Measurements from ENCODE around the gene ANKRD36C. TPM values are rescaled to one million over a fixed set of nuclear protein-coding genes. Genes with fewer than 3 reads are reported as not detected.
"Not testable (repeated sequence)": the region's sequence is repeated elsewhere in the genome, so short reads cannot be mapped to it uniquely, and the experiment has no call there.

ANKRD36C gene
- total RNA-seq, 1 experiment from 2014 or later: 14.5 TPM

GRCh38 chr2:95915131-95915530 is 76.5 kb downstream of the ANKRD36C start:
- H3K27ac Mint-ChIP-seq (ENCODE audit: low read depth, unreplicated experiment); CTCF ChIA-PET; POLR2A ChIA-PET; H3K27me3 Mint-ChIP-seq (ENCODE audit: insufficient read depth, unreplicated experiment); BruUV-seq (replicated peaks); intact Hi-C loops (cut with micrococcal nuclease); H3K9me3 Mint-ChIP-seq (ENCODE audit: unreplicated experiment); H3K4me3 Mint-ChIP-seq (ENCODE audit: unreplicated experiment): not testable (repeated sequence)
- H3K4me1 Mint-ChIP-seq (ENCODE audit: insufficient read depth, unreplicated experiment): peaks cover 18% of the 10 kb centered on the region
- peak; percentile 23 for DNase-seq (ENCODE audit: unreplicated experiment)
- peaks cover 30% of the 10 kb centered on the region for H3K36me3 Mint-ChIP-seq (ENCODE audit: insufficient read depth, unreplicated experiment)

- DNase-seq (ENCODE audit: unreplicated experiment): peak; percentile 77
- Mint-ChIP-seq H3K4me1 (ENCODE audit: insufficient read depth, unreplicated experiment) (peaks cover 18% of the 10 kb centered on the region), H3K36me3 (ENCODE audit: insufficient read depth, unreplicated experiment) (peaks cover 15% of the 10 kb centered on the region)
- BruUV-seq (replicated peaks); H3K9me3 Mint-ChIP-seq (ENCODE audit: unreplicated experiment); H3K27me3 Mint-ChIP-seq (ENCODE audit: insufficient read depth, unreplicated experiment); POLR2A ChIA-PET; H3K27ac Mint-ChIP-seq (ENCODE audit: low read depth, unreplicated experiment); H3K4me3 Mint-ChIP-seq (ENCODE audit: unreplicated experiment); CTCF ChIA-PET; intact Hi-C loops (cut with micrococcal nuclease): not testable (repeated sequence)
These were observed 80.2 kb downstream of the ANKRD36C start for GRCh38 chr2:95911431-95911830.

GRCh38 chr2:95894443-95894842 is 97.2 kb downstream of the ANKRD36C start:
- CTCF ChIA-PET; H3K4me1 Mint-ChIP-seq (ENCODE audit: insufficient read depth, unreplicated experiment); POLR2A ChIA-PET; H3K9me3 Mint-ChIP-seq (ENCODE audit: unreplicated experiment); BruUV-seq (replicated peaks); H3K27me3 Mint-ChIP-seq (ENCODE audit: insufficient read depth, unreplicated experiment); intact Hi-C loops (cut with micrococcal nuclease); DNase-seq (ENCODE audit: unreplicated experiment); H3K4me3 Mint-ChIP-seq (ENCODE audit: unreplicated experiment); H3K27ac Mint-ChIP-seq (ENCODE audit: low read depth, unreplicated experiment): not testable (repeated sequence)
- peaks cover 12% of the 10 kb centered on the region for H3K36me3 Mint-ChIP-seq (ENCODE audit: insufficient read depth, unreplicated experiment)

GRCh38 chr2:95867929-95868328 is 123.7 kb downstream of the ANKRD36C start:
- DNase-seq (ENCODE audit: unreplicated experiment); H3K4me3 Mint-ChIP-seq (ENCODE audit: unreplicated experiment); BruUV-seq (replicated peaks); H3K27ac Mint-ChIP-seq (ENCODE audit: low read depth, unreplicated experiment); H3K36me3 Mint-ChIP-seq (ENCODE audit: insufficient read depth, unreplicated experiment); H3K27me3 Mint-ChIP-seq (ENCODE audit: insufficient read depth, unreplicated experiment); POLR2A ChIA-PET; H3K4me1 Mint-ChIP-seq (ENCODE audit: insufficient read depth, unreplicated experiment); intact Hi-C loops (cut with micrococcal nuclease); H3K9me3 Mint-ChIP-seq (ENCODE audit: unreplicated experiment); CTCF ChIA-PET: not testable (repeated sequence)

- BruUV-seq (replicated peaks); H3K27me3 Mint-ChIP-seq (ENCODE audit: insufficient read depth, unreplicated experiment); DNase-seq (ENCODE audit: unreplicated experiment); H3K27ac Mint-ChIP-seq (ENCODE audit: low read depth, unreplicated experiment); intact Hi-C loops (cut with micrococcal nuclease); H3K36me3 Mint-ChIP-seq (ENCODE audit: insufficient read depth, unreplicated experiment); POLR2A ChIA-PET; H3K9me3 Mint-ChIP-seq (ENCODE audit: unreplicated experiment); H3K4me3 Mint-ChIP-seq (ENCODE audit: unreplicated experiment); H3K4me1 Mint-ChIP-seq (ENCODE audit: insufficient read depth, unreplicated experiment): not testable (repeated sequence)
- CTCF ChIA-PET: interaction anchor here (0.6 kb wide), 1 partner anchor 701 kb away, joined by 3 read pairs; no protein-coding TSS in a partner anchor
These were observed 124.5 kb downstream of the ANKRD36C start for GRCh38 chr2:95867047-95867677.

GRCh38 chr2:95862121-95862520 is 129.5 kb downstream of the ANKRD36C start:
- H3K27ac Mint-ChIP-seq (ENCODE audit: low read depth, unreplicated experiment); BruUV-seq (replicated peaks); POLR2A ChIA-PET; intact Hi-C loops (cut with micrococcal nuclease); CTCF ChIA-PET; H3K9me3 Mint-ChIP-seq (ENCODE audit: unreplicated experiment); H3K27me3 Mint-ChIP-seq (ENCODE audit: insufficient read depth, unreplicated experiment); H3K36me3 Mint-ChIP-seq (ENCODE audit: insufficient read depth, unreplicated experiment); DNase-seq (ENCODE audit: unreplicated experiment); H3K4me1 Mint-ChIP-seq (ENCODE audit: insufficient read depth, unreplicated experiment); H3K4me3 Mint-ChIP-seq (ENCODE audit: unreplicated experiment): not testable (repeated sequence)

GRCh38 chr2:95836151-95836550 is 155.5 kb downstream of the ANKRD36C start:
- Mint-ChIP-seq H3K4me1 (ENCODE audit: insufficient read depth, unreplicated experiment) (peaks cover 5% of the 10 kb centered on the region), H3K36me3 (ENCODE audit: insufficient read depth, unreplicated experiment) (peaks cover 12% of the 10 kb centered on the region), H3K9me3 (ENCODE audit: unreplicated experiment) (no peaks in the 10 kb centered on the region), H3K27me3 (ENCODE audit: insufficient read depth, unreplicated experiment) (no peaks in the 10 kb centered on the region), H3K4me3 (ENCODE audit: unreplicated experiment) (no peak overlapping the region), H3K27ac (ENCODE audit: low read depth, unreplicated experiment) (no peak overlapping the region)
- intact Hi-C loops (cut with micrococcal nuclease): no loop called here
- ChIA-PET CTCF (no interaction called here), POLR2A (no interaction called here)
- no peak for DNase-seq (ENCODE audit: unreplicated experiment)
- BruUV-seq (replicated peaks): no TSS peak
- TF ChIP-seq CTCF (IDR thresholded peaks at IDR 0.05; ENCODE audit: unreplicated experiment): no peak

GRCh38 chr2:95834077-95835013 is 157.3 kb downstream of the ANKRD36C start:
- H3K36me3 Mint-ChIP-seq (ENCODE audit: insufficient read depth, unreplicated experiment); H3K27me3 Mint-ChIP-seq (ENCODE audit: insufficient read depth, unreplicated experiment); DNase-seq (ENCODE audit: unreplicated experiment); CTCF ChIA-PET; H3K9me3 Mint-ChIP-seq (ENCODE audit: unreplicated experiment); H3K4me3 Mint-ChIP-seq (ENCODE audit: unreplicated experiment); intact Hi-C loops (cut with micrococcal nuclease); POLR2A ChIA-PET; BruUV-seq (replicated peaks); H3K27ac Mint-ChIP-seq (ENCODE audit: low read depth, unreplicated experiment); H3K4me1 Mint-ChIP-seq (ENCODE audit: insufficient read depth, unreplicated experiment): not testable (repeated sequence)

Data from MCF 10A (cell line).